A549 (cell line): ENCODE measurements around the gene BLID. TPM values are rescaled to one million over a fixed set of nuclear protein-coding genes. Genes with fewer than 3 reads are reported as not detected.

Source experiments
- ATAC-seq, 2 experiments: fragments of 200-7000 bp in 1 of 2; fragments of >200 bp in 1 of 2; cut with Nextera tagmentation in 1 of 2; cut with Tn5 transposase in 1 of 2; 3 replicates each; pipeline versions ENCODE4 v1.8.0 to v1.9.1; 2018 to 2020; ENCODE audit warnings: mild to moderate bottlenecking in 1 of 2, moderate library complexity in 1 of 2
- CTCF ChIA-PET: fragments of 300-600 bp; sonication (Branson Sonifier 250); formaldehyde crosslinking; extraction: SDS; loops from one replicate; lab custom pipeline; 2021; ENCODE audit warnings: antibody characterized with exemption, inconsistent platforms; lab: Yijun Ruan, JAX
- POLR2A ChIA-PET: fragments of 350-600 bp; formaldehyde crosslinking; extraction: SDS; loops from one replicate; lab custom pipeline; 2021; ENCODE audit warnings: antibody characterized with exemption, inconsistent platforms; lab: Yijun Ruan, JAX
- DNase-seq, 2 experiments: peaks; one replicate each; pipeline versions ENCODE4 v3.0.0 to v3.0.0-alpha.2; 2011 to 2016; ENCODE audit warnings: low read depth in 1 of 2, low spot score in 1 of 2
- FAIRE-seq: peaks from 2 replicates; lab custom pipeline; 2011; peaks lifted over from hg19 to GRCh38; lab: Jason Lieb, UNC
- H3K27ac ChIP-seq, 2 experiments: fragments of >200 bp; sonication (Bioruptor Twin); formaldehyde crosslinking; 3 replicates each; pipeline ENCODE4 v1.5.1; 2016 to 2017
- H3K4me1 ChIP-seq: fragments of >200 bp; sonication (Bioruptor Twin); formaldehyde crosslinking; 3 replicates; pipeline ENCODE4 v1.6.1; 2016
- H3K4me2 ChIP-seq: fragments of >200 bp; sonication (Bioruptor Twin); formaldehyde crosslinking; 3 replicates; pipeline ENCODE4 v1.6.1; 2016
- H3K4me3 ChIP-seq: fragments of >200 bp; sonication (Bioruptor Twin); formaldehyde crosslinking; 3 replicates; pipeline ENCODE4 v1.5.1; 2016
- H3K9me3 ChIP-seq: fragments of >200 bp; sonication (Bioruptor Twin); formaldehyde crosslinking; 3 replicates; pipeline ENCODE4 v1.6.1; 2016
- BHLHE40 ChIP-seq: IDR thresholded peaks from 2 replicates; pipeline ENCODE4 v1.6.1; 2012; ENCODE audit warnings: low read depth, low read length, inconsistent platforms
- CEBPB ChIP-seq, 2 experiments: fragments of >200 bp in 1 of 2; sonication (Bioruptor Twin) in 1 of 2; formaldehyde crosslinking in 1 of 2; IDR thresholded peaks; 2 replicates each; pipeline ENCODE4 v1.6.1; 2012 to 2016
- CHD4 ChIP-seq: fragments of 200-600 bp; sonication (generic); IDR thresholded peaks from 2 replicates; pipeline ENCODE4 v1.6.1; 2016; ENCODE audit warnings: antibody characterized with exemption, mild to moderate bottlenecking, borderline replicate concordance
- EP300 ChIP-seq, 2 experiments: fragments of >200 bp; sonication (Bioruptor Twin); formaldehyde crosslinking; IDR thresholded peaks; 2 replicates in 1 of 2; 3 replicates in 1 of 2; pipeline ENCODE4 v1.6.1; 2016 to 2017
- FOSB ChIP-seq: fragments of 250-450 bp; sonication (Bioruptor Pico); IDR thresholded peaks from 2 replicates; pipeline ENCODE4 v1.5.0; 2020; ENCODE audit warnings: mild to moderate bottlenecking, moderate library complexity
- FOSL2 ChIP-seq, 2 experiments: fragments of 450-650 bp in 1 of 2; fragments of >200 bp in 1 of 2; sonication (Bioruptor Twin) in 1 of 2; formaldehyde crosslinking; IDR thresholded peaks; 2 replicates each; pipeline versions ENCODE4 v1.5.0 to v1.6.1; 2016 to 2020; ENCODE audit warnings: mild to moderate bottlenecking in 1 of 2, moderate library complexity in 1 of 2
- GATA3 ChIP-seq: IDR thresholded peaks from 2 replicates; pipeline ENCODE4 v1.6.1; 2012; ENCODE audit warnings: borderline replicate concordance
- HEYL ChIP-seq: fragments of 250-450 bp; sonication (Bioruptor Pico); IDR thresholded peaks from 2 replicates; pipeline ENCODE4 v1.8.0; 2021; ENCODE audit warnings: mild to moderate bottlenecking, moderate library complexity
- JUN ChIP-seq, 2 experiments: fragments of >200 bp; sonication (Bioruptor Twin); formaldehyde crosslinking; IDR thresholded peaks; 2 replicates in 1 of 2; 3 replicates in 1 of 2; pipeline ENCODE4 v1.6.1; 2016 to 2017
- JUNB ChIP-seq: fragments of >200 bp; sonication (Bioruptor Twin); formaldehyde crosslinking; IDR thresholded peaks from 2 replicates; pipeline ENCODE4 v1.6.1; 2016
- MAFK ChIP-seq: fragments of 450-650 bp; IDR thresholded peaks from 2 replicates; pipeline ENCODE4 v1.6.1; 2014; ENCODE audit not compliant: partially characterized antibody
- NR3C1 ChIP-seq: fragments of >200 bp; sonication (Bioruptor Twin); formaldehyde crosslinking; IDR thresholded peaks from 3 replicates; pipeline ENCODE4 v1.6.1; 2017
- PHF8 ChIP-seq: fragments of 200-600 bp; sonication (generic); IDR thresholded peaks from 2 replicates; pipeline ENCODE4 v1.6.1; 2016; ENCODE audit warnings: low read depth, mild to moderate bottlenecking, antibody characterized with exemption, moderate library complexity, borderline replicate concordance
- RAD21 ChIP-seq, 2 experiments: fragments of >200 bp in 1 of 2; sonication (Bioruptor Twin) in 1 of 2; formaldehyde crosslinking in 1 of 2; IDR thresholded peaks in 1 of 2; conservative IDR thresholded peaks in 1 of 2; 2 replicates in 1 of 2; 3 replicates in 1 of 2; pipeline ENCODE4 v1.6.1; 2012 to 2018; ENCODE audit warnings: inconsistent platforms in 1 of 2
- RCOR1 ChIP-seq: fragments of 150-350 bp; IDR thresholded peaks from 2 replicates; pipeline ENCODE4 v1.6.1; 2014; ENCODE audit warnings: antibody characterized with exemption, low read length, low read depth
- SMC3 ChIP-seq: fragments of >200 bp; sonication (Bioruptor Twin); formaldehyde crosslinking; IDR thresholded peaks from 3 replicates; pipeline ENCODE4 v1.6.1; 2018; ENCODE audit warnings: inconsistent platforms
- WGBS: methylation state at CpG from one replicate; pipeline ENCODE4 v1.1.6; 2017; ENCODE audit errors: missing lambda C conversion rate; 5-methylcytosine and 5-hydroxymethylcytosine counted together
- polyA plus RNA-seq, 4 experiments: library from polyadenylated mRNA; depleted of rRNA in 3 of 4; stranded (reverse); fragments of >200 nt; fragmentation: RNase III in 1 of 4; extraction: RNeasy Plus Mini Kit Qiagen cat#74134 plus additional on column Dnase treatment in 1 of 4; gene quantifications; 2 replicates in 3 of 4; 3 replicates in 1 of 4; pipeline ENCODE4 v1.2.3, GENCODE V29; 2011 to 2017
- TF ChIP-seq, protein P1 (sequence below): fragments of 200-600 bp; sonication (generic); IDR thresholded peaks from 2 replicates; pipeline ENCODE4 v1.6.1; 2016; ENCODE audit warnings: antibody characterized with exemption, mild to moderate bottlenecking, moderate library complexity
- TF ChIP-seq, protein P2 (sequence below): fragments of >200 bp; sonication (Bioruptor Twin); formaldehyde crosslinking; IDR thresholded peaks from 3 replicates; pipeline ENCODE4 v1.6.1; 2016
- TF ChIP-seq, protein P3 (sequence below): fragments of >200 bp; sonication (Bioruptor Twin); formaldehyde crosslinking; IDR thresholded peaks from 2 replicates; pipeline ENCODE4 v1.6.1; 2016

BLID gene
- polyA plus RNA-seq, 2 of the 4 experiments (the other 2 are of a cell fraction) = 0.14 TPM; not detected in 1

DNA sequence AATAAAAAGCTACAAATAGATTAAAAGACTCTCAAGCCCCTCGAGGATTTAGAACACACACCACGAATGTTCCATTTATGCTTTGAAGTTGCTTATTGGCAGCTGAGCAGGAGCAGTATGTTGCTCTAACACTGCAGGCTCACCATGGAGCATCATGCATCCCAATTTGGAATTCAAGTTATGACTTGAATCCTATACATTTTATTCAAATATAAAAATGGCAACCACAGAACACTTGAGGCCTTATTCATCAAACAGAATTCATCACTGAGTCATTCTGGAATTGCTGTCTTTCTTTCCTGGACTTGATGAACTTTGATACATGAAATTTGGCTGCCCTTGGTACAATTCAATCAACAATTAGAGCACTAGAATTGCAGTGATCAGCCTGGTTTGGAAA lies 24.5 kb upstream of the BLID start:
- Histone ChIP-seq H3K9me3 (no peaks in the 10 kb centered on the region), H3K27ac (peak overlapping the region in 1 of 2 experiments; percentile 52; a peak in 3 of 6 replicates), H3K4me1 (peaks cover 65% of the 10 kb centered on the region), H3K4me3 (no peak overlapping the region), H3K4me2 (peak overlapping the region; percentile 80)
- FAIRE-seq = no peak
- ChIA-PET POLR2A (no interaction called here), CTCF (interaction anchor here (0.7 kb wide), 1 partner anchor 62 kb away, joined by 4 read pairs; no protein-coding TSS in a partner anchor)
- no peak for DNase-seq
- ATAC-seq = no peak
- WGBS = 50% methylated on average over 2 of the region's 2 CpGs
- TF ChIP-seq FOSB (CRISPR knock-in tag) (no peak), FOSL2 (IDR thresholded peaks at IDR 0.05) (no peak), FOSL2 (CRISPR knock-in tag; IDR thresholded peaks at IDR 0.05) (peak; percentile 46; the same call in 1 of the 2 replicates), JUN (IDR thresholded peaks at IDR 0.05) (no peak)

DNA sequence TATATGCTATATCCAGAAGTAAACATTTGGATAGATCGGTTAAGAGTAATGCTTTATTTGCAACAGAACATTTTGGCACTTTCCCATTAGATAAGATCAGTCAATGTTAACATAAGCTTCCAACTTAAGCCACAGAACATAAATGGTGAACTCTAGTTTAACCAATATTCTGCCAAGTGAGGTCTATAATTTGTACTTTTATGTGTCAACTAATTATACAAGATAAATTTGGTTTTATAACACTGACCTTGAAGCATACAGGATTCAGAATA lies 23.5 kb upstream of the BLID start:
- ChIA-PET CTCF (interaction anchor here (2.2 kb wide), 1 partner anchor 63 kb away, joined by 15 read pairs; no protein-coding TSS in a partner anchor), POLR2A (interaction anchor here (0.6 to 1.0 kb wide), 2 partner anchors 366 to 467 kb away, joined by 3 to 6 read pairs; no protein-coding TSS in a partner anchor)
- no peak for ATAC-seq
- Histone ChIP-seq H3K9me3 (no peaks in the 10 kb centered on the region), H3K4me1 (peaks cover 63% of the 10 kb centered on the region), H3K4me2 (peak overlapping the region; percentile 80), H3K4me3 (no peak overlapping the region), H3K27ac (peak overlapping the region in 1 of 2 experiments; percentile 73; a peak in 3 of 6 replicates)
- 4% methylated on average over 1 of the region's 1 CpG for WGBS
- no peak for FAIRE-seq
- TF ChIP-seq CEBPB (IDR thresholded peaks at IDR 0.05) (no peak), GATA3 (peak; percentile 85)
- DNase-seq = peak in 1 of 2 experiments; percentile 18

DNA sequence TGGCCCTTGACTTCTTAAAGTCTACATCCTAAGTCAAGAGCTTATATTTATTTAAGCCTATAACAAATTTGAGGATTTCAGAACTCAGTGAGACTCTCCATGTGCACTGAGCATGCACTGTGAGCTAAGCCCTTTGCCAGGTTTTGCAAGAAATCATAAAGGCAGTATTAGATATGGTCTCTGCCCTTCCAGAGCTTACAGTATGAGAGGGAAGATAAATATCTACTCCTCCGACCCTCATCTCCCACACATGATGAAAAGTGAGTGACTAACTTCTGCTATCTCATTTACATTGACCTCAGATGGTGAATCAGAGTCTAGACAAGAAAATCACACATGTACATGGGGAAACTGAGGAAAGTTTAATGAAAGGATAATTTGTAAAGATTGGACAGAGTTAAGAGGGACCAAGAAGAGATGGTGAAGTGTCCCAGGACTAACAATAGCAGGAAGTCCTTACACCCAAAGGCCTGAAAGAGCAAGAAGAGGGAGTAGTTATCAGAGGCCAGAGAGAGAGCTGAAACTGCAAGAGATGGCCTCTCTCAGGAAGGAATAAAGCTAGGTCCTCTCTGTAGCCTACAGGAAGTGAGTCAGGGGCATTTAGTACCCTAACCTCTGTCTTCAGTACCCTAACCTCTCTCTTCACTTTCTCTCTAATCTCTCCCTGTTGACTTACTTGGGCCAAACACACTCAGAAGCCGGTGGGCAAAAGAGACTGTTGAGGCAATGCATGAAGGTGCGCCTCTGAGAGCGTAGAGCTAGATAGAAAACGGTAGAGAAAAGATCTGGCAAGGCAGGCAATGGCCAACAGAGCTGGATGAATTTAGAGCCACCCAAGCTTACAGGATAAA lies 23.0 kb upstream of the BLID start:
- CTCF ChIA-PET = interaction anchor here (2.2 kb wide), 1 partner anchor 64 kb away, joined by 15 read pairs; no protein-coding TSS in a partner anchor
- TF ChIP-seq GATA3 (peak; percentile 15; the same call in 1 of the 2 replicates), PHF8 (no peak)
- TF ChIP-seq, all 56 proteins: peak for 1
- no peaks in the 10 kb centered on the region for H3K9me3 ChIP-seq
- DNase-seq (no peak), FAIRE-seq (no peak), ATAC-seq (peak in 1 of 2 experiments; percentile 55; a peak in 4 of 6 replicates)
- WGBS = 38% methylated on average over 5 of the region's 5 CpGs
- no peak overlapping the region for H3K4me3 ChIP-seq
- H3K27ac ChIP-seq = peak overlapping the region; percentile 28 to 73
- H3K4me1 ChIP-seq = peaks cover 63% of the 10 kb centered on the region
- POLR2A ChIA-PET = interaction anchor here (0.6 to 1.0 kb wide), 2 partner anchors 367 to 467 kb away, joined by 3 to 6 read pairs; no protein-coding TSS in a partner anchor
- H3K4me2 ChIP-seq = peak overlapping the region; percentile 80

DNA sequence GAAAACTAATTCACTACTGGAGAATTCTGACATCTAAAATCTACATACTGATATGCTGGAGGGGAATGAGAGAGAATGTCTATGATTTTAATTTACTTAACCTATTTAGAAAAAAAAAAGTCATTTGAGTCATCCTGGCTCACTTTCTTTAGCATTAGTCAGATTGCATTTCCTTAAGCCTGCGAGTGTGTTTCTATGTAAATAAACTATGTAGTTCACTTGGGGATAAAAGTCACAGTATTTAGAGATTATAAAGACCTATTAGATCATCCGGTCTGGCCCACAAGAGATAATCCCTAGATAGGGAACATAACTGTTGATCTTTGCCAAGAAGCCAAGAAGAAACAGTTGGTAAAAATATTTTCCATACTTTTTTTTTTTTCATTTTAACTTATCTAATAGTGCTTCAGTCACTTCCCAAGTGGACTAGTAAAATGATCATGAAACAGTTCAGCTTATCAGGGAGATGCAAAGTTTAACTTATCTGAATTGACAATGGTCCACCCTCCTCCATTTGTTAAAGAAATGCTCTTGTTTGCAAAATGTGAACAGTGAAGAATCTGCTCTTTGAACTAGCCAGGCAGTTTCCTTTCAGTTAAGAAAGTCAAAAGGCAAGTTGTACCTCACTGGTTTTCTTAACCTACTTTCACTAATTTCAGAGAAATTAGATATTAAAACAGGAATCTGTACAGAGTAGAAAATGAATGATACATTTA lies 21.2 kb upstream of the BLID start:
- ChIA-PET POLR2A (interaction anchor here (1.0 kb wide), 1 partner anchor 16 kb away, joined by 7 read pairs; no protein-coding TSS in a partner anchor), CTCF (interaction anchor here (1.0 kb wide), 1 partner anchor 66 kb away, joined by 3 read pairs; no protein-coding TSS in a partner anchor)
- DNase-seq = peak in 1 of 2 experiments; percentile 70
- Histone ChIP-seq H3K9me3 (no peaks in the 10 kb centered on the region), H3K4me3 (peak overlapping the region; percentile 12; the same call in 1 of the 3 replicates), H3K4me1 (peaks cover 63% of the 10 kb centered on the region), H3K4me2 (peak overlapping the region; percentile 80), H3K27ac (peak overlapping the region; percentile 62 to 83)
- WGBS = 0% methylated on average over 2 of the region's 2 CpGs
- TF ChIP-seq GATA3 (peak; percentile 87; the same call in 1 of the 2 replicates), JUNB (peak; percentile 88), RAD21 (conservative IDR thresholded peaks at IDR 0.05 in 1 of 2, IDR thresholded peaks at IDR 0.05 in 1 of 2) (0 out of 5 replicates have a peak, but pooled peaks of 1 of the 2 experiments have one; percentile 28), FOSL2 (IDR thresholded peaks at IDR 0.05) (peak; percentile 72), FOSL2 (CRISPR knock-in tag; IDR thresholded peaks at IDR 0.05) (peak; percentile 83), HEYL (CRISPR knock-in tag) (no peak), RCOR1 (no peak), NR3C1 (no peak), CHD4 (no peak), SMC3 (no peak), JUN (IDR thresholded peaks at IDR 0.05) (peak; percentile 31 to 75; a peak in 2 of 5 replicates), MAFK (no peak), EP300 (IDR thresholded peaks at IDR 0.05) (peak; percentile 46 to 51; a peak in 3 of 5 replicates), CEBPB (IDR thresholded peaks at IDR 0.05) (peak in 1 of 2 experiments; percentile 50; a peak in 2 of 4 replicates), BHLHE40 (no peak)
- TF ChIP-seq, protein P1, sequence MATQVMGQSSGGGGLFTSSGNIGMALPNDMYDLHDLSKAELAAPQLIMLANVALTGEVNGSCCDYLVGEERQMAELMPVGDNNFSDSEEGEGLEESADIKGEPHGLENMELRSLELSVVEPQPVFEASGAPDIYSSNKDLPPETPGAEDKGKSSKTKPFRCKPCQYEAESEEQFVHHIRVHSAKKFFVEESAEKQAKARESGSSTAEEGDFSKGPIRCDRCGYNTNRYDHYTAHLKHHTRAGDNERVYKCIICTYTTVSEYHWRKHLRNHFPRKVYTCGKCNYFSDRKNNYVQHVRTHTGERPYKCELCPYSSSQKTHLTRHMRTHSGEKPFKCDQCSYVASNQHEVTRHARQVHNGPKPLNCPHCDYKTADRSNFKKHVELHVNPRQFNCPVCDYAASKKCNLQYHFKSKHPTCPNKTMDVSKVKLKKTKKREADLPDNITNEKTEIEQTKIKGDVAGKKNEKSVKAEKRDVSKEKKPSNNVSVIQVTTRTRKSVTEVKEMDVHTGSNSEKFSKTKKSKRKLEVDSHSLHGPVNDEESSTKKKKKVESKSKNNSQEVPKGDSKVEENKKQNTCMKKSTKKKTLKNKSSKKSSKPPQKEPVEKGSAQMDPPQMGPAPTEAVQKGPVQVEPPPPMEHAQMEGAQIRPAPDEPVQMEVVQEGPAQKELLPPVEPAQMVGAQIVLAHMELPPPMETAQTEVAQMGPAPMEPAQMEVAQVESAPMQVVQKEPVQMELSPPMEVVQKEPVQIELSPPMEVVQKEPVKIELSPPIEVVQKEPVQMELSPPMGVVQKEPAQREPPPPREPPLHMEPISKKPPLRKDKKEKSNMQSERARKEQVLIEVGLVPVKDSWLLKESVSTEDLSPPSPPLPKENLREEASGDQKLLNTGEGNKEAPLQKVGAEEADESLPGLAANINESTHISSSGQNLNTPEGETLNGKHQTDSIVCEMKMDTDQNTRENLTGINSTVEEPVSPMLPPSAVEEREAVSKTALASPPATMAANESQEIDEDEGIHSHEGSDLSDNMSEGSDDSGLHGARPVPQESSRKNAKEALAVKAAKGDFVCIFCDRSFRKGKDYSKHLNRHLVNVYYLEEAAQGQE = no peak
- TF ChIP-seq, protein P2, sequence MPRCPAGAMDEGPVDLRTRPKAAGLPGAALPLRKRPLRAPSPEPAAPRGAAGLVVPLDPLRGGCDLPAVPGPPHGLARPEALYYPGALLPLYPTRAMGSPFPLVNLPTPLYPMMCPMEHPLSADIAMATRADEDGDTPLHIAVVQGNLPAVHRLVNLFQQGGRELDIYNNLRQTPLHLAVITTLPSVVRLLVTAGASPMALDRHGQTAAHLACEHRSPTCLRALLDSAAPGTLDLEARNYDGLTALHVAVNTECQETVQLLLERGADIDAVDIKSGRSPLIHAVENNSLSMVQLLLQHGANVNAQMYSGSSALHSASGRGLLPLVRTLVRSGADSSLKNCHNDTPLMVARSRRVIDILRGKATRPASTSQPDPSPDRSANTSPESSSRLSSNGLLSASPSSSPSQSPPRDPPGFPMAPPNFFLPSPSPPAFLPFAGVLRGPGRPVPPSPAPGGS = no peak
- TF ChIP-seq, protein P3, sequence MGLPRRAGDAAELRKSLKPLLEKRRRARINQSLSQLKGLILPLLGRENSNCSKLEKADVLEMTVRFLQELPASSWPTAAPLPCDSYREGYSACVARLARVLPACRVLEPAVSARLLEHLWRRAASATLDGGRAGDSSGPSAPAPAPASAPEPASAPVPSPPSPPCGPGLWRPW = no peak
- no peak for FAIRE-seq
- peak; percentile 56 to 74; a peak in 5 of 6 replicates for ATAC-seq
